Measurements from ENCODE around the gene MYH11. TPM values are rescaled to one million over a fixed set of nuclear protein-coding genes. Genes with fewer than 3 reads are reported as not detected.

Gene MYH11
- total RNA-seq (2022) (not detected in 2 replicates), Bru-seq, nascent RNA (percentile 2 among the genes with signal in this experiment), BruChase-seq, experiment 1, labeled RNA remaining after a 6-hour chase (percentile 8 among the genes with signal in this experiment), BruChase-seq, experiment 2, labeled RNA remaining after a 2-hour chase (percentile 4 among the genes with signal in this experiment)
- long read RNA-seq, partial matches to known transcripts = 0 of 4 reads
- long read RNA-seq, other reads (novel, unspliced or antisense) = 4 of 4 reads

GRCh38 chr16:15856901-15857698, at the start of gene MYH11:
TSS of gene MYH11 (minus strand) at chr16:15857028. CDS start at chr16:15838252, 18,776 bp downstream.
- POLR2A ChIA-PET = no interaction called here
- Mint-ChIP-seq H3K4me1 (ENCODE audit: insufficient read depth, unreplicated experiment) (peaks cover 7% of the 10 kb centered on the region), H3K27me3 (ENCODE audit: insufficient read depth, unreplicated experiment) (peaks cover 49% of the 10 kb centered on the region), H3K27ac (ENCODE audit: low read depth, unreplicated experiment) (no peak within 1 kb of the TSS), H3K4me3 (ENCODE audit: unreplicated experiment) (peak within 1 kb of the TSS; percentile 19), H3K36me3 (ENCODE audit: insufficient read depth, unreplicated experiment) (no peaks in the 10 kb centered on the region), H3K9me3 (ENCODE audit: unreplicated experiment) (no peaks in the 10 kb centered on the region)
- no peak for DNase-seq (ENCODE audit: unreplicated experiment)
- TF ChIP-seq CTCF (IDR thresholded peaks at IDR 0.05; ENCODE audit: unreplicated experiment) = no peak
- no TSS peak for BruUV-seq (replicated peaks)
- CTCF ChIA-PET = interaction anchor here (0.7 kb wide), 1 partner anchor 85 kb away, joined by 5 read pairs; no protein-coding TSS in a partner anchor
- intact Hi-C loops (cut with micrococcal nuclease) = no loop called here

- CTCF ChIA-PET = interaction anchor here (0.6 to 0.9 kb wide), 3 partner anchors 32 to 228 kb away, joined by 3 read pairs; no protein-coding TSS in a partner anchor
Measured at GRCh38 chr16:15906439-15906838, 49.6 kb upstream of the MYH11 start.

GRCh38 chr16:15903960-15904359, 47.1 kb upstream of the MYH11 start:
- intact Hi-C loops (cut with micrococcal nuclease) = no loop called here
- H3K4me3 Mint-ChIP-seq (ENCODE audit: unreplicated experiment) = no peak overlapping the region
- no peaks in the 10 kb centered on the region for H3K9me3 Mint-ChIP-seq (ENCODE audit: unreplicated experiment)
- no peaks in the 10 kb centered on the region for H3K27me3 Mint-ChIP-seq (ENCODE audit: insufficient read depth, unreplicated experiment)
- DNase-seq (ENCODE audit: unreplicated experiment) = no peak
- H3K4me1 Mint-ChIP-seq (ENCODE audit: insufficient read depth, unreplicated experiment) = peaks cover 27% of the 10 kb centered on the region
- no peak overlapping the region for H3K27ac Mint-ChIP-seq (ENCODE audit: low read depth, unreplicated experiment)
- H3K36me3 Mint-ChIP-seq (ENCODE audit: insufficient read depth, unreplicated experiment) = no peaks in the 10 kb centered on the region
- ChIA-PET POLR2A (interaction anchor here (1.9 to 7.6 kb wide), 2 partner anchors 16 to 17 kb away, joined by 9 to 97 read pairs; partner anchors contain the start of gene CEP20), CTCF (no interaction called here)
- no peak for TF ChIP-seq CTCF (IDR thresholded peaks at IDR 0.05; ENCODE audit: unreplicated experiment)
- no TSS peak for BruUV-seq (replicated peaks)

More at GRCh38 chr16:15906439-15906838, 49.6 kb upstream of the MYH11 start:
- Mint-ChIP-seq H3K27ac (ENCODE audit: low read depth, unreplicated experiment) (no peak overlapping the region), H3K27me3 (ENCODE audit: insufficient read depth, unreplicated experiment) (no peaks in the 10 kb centered on the region), H3K36me3 (ENCODE audit: insufficient read depth, unreplicated experiment) (no peaks in the 10 kb centered on the region), H3K4me1 (ENCODE audit: insufficient read depth, unreplicated experiment) (peaks cover 10% of the 10 kb centered on the region), H3K4me3 (ENCODE audit: unreplicated experiment) (no peak overlapping the region), H3K9me3 (ENCODE audit: unreplicated experiment) (peaks cover 7% of the 10 kb centered on the region)
- no peak for TF ChIP-seq CTCF (IDR thresholded peaks at IDR 0.05; ENCODE audit: unreplicated experiment)
- intact Hi-C loops (cut with micrococcal nuclease) = no loop called here
- no TSS peak for BruUV-seq (replicated peaks)
- no peak for DNase-seq (ENCODE audit: unreplicated experiment)
- POLR2A ChIA-PET = interaction anchor here (1.1 kb wide), 1 partner anchor 18 kb away, joined by 3 read pairs; the partner anchor contains the start of gene CEP20

GRCh38 chr16:15900901-15901500, 44.2 kb upstream of the MYH11 start:
- no peaks in the 10 kb centered on the region for H3K27me3 Mint-ChIP-seq (ENCODE audit: insufficient read depth, unreplicated experiment)
- POLR2A ChIA-PET = interaction anchor here (0.8 to 7.6 kb wide), 12 partner anchors 14 to 122 kb away, joined by 3 to 97 read pairs (median 12); partner anchors contain the start of gene CEP20
- H3K9me3 Mint-ChIP-seq (ENCODE audit: unreplicated experiment) = no peaks in the 10 kb centered on the region
- BruUV-seq (replicated peaks) = TSS peak; percentile 97
- CTCF ChIA-PET = no interaction called here
- intact Hi-C loops (cut with micrococcal nuclease) = loop anchor here (1.0 kb wide), 1 partner anchor 19 kb away; no protein-coding TSS in a partner anchor
- peaks cover 6% of the 10 kb centered on the region for H3K36me3 Mint-ChIP-seq (ENCODE audit: insufficient read depth, unreplicated experiment)
- TF ChIP-seq CTCF (IDR thresholded peaks at IDR 0.05; ENCODE audit: unreplicated experiment) = no peak
- H3K4me1 Mint-ChIP-seq (ENCODE audit: insufficient read depth, unreplicated experiment) = peaks cover 27% of the 10 kb centered on the region
- DNase-seq (ENCODE audit: unreplicated experiment) = peak; percentile 53
- peak overlapping the region; percentile 87 for H3K27ac Mint-ChIP-seq (ENCODE audit: low read depth, unreplicated experiment)
- no peak overlapping the region for H3K4me3 Mint-ChIP-seq (ENCODE audit: unreplicated experiment)
